ENCODE measurements around the gene IFNLR1.

Gene IFNLR1

GRCh38 chr1:24141311-24141997 lies 45.6 kb downstream of the IFNLR1 start:
- TF ChIP-seq CTCF (IDR thresholded peaks at IDR 0.05; ENCODE audit: low read depth, low read length, missing control alignments): no peak
- no peak for DNase-seq (ENCODE audit: extremely low read depth, low read depth)

GRCh38 chr1:24140741-24141181 lies 46.3 kb downstream of the IFNLR1 start:
- DNase-seq (ENCODE audit: extremely low read depth, low read depth): no peak
- no peak for TF ChIP-seq CTCF (IDR thresholded peaks at IDR 0.05; ENCODE audit: low read depth, low read length, missing control alignments)
- no peak overlapping the region for H3K4me3 ChIP-seq (replicated peaks; ENCODE audit: low read depth, low read length)

More at GRCh38 chr1:24141311-24141997, 45.6 kb downstream of the IFNLR1 start:
- no peak overlapping the region for H3K4me3 ChIP-seq (replicated peaks; ENCODE audit: low read depth, low read length)

GRCh38 chr1:24139841-24140425 lies 47.2 kb downstream of the IFNLR1 start:
- no peak overlapping the region for H3K4me3 ChIP-seq (replicated peaks; ENCODE audit: low read depth, low read length)
- no peak for DNase-seq (ENCODE audit: extremely low read depth, low read depth)
- TF ChIP-seq CTCF (IDR thresholded peaks at IDR 0.05; ENCODE audit: low read depth, low read length, missing control alignments): no peak

- DNase-seq (ENCODE audit: extremely low read depth, low read depth): no peak
- no peak for TF ChIP-seq CTCF (IDR thresholded peaks at IDR 0.05; ENCODE audit: low read depth, low read length, missing control alignments)
- H3K4me3 ChIP-seq (replicated peaks; ENCODE audit: low read depth, low read length): no peak overlapping the region
These were observed 47.9 kb downstream of the IFNLR1 start for GRCh38 chr1:24139222-24139489.

- no peak for TF ChIP-seq CTCF (IDR thresholded peaks at IDR 0.05; ENCODE audit: low read depth, low read length, missing control alignments)
- no peak overlapping the region for H3K4me3 ChIP-seq (replicated peaks; ENCODE audit: low read depth, low read length)
- DNase-seq (ENCODE audit: extremely low read depth, low read depth): no peak
These were observed 48.4 kb downstream of the IFNLR1 start for GRCh38 chr1:24138476-24139221.

GRCh38 chr1:24136956-24137539 lies 50.0 kb downstream of the IFNLR1 start:
- DNase-seq (ENCODE audit: extremely low read depth, low read depth): no peak
- no peak overlapping the region for H3K4me3 ChIP-seq (replicated peaks; ENCODE audit: low read depth, low read length)
- TF ChIP-seq CTCF (IDR thresholded peaks at IDR 0.05; ENCODE audit: low read depth, low read length, missing control alignments): no peak

All from HFF-Myc (cell line).